ENCODE data around the gene VENTX.
A peak's percentile ranks its signal among the peaks of the same experiment; 100 is the strongest.

VENTX gene

GRCh38 chr10:133275684-133276092 is 38.0 kb downstream of the VENTX start:
- peak; percentile 69 for DNase-seq

- DNase-seq: no peak
Measured at GRCh38 chr10:133276100-133276434, 38.4 kb downstream of the VENTX start.

GRCh38 chr10:133276435-133277201 is 39.0 kb downstream of the VENTX start, which contains the start of gene ADAM8:
TSS of gene ADAM8 (minus strand) at chr10:133276868. CDS start at chr10:133276817, 51 bp downstream.
- DNase-seq: peak; percentile 78

GRCh38 chr10:133277277-133277992 is 39.8 kb downstream of the VENTX start:
- DNase-seq: no peak

GRCh38 chr10:133277993-133278576 is 40.4 kb downstream of the VENTX start:
- DNase-seq: no peak

GRCh38 chr10:133278577-133279265 is 41.1 kb downstream of the VENTX start:
- peak; percentile 84 for DNase-seq

GRCh38 chr10:133279326-133280226 is 41.9 kb downstream of the VENTX start:
- no peak for DNase-seq

- no peak for DNase-seq
Measured at GRCh38 chr10:133280391-133281059, 42.9 kb downstream of the VENTX start.

- no peak for DNase-seq
Measured at GRCh38 chr10:133281084-133281483, 43.4 kb downstream of the VENTX start.

GRCh38 chr10:133281628-133282372 is 44.1 kb downstream of the VENTX start:
- no peak for DNase-seq

- no peak for DNase-seq
Measured at GRCh38 chr10:133282846-133283390, 45.3 kb downstream of the VENTX start.

- DNase-seq: no peak
Measured at GRCh38 chr10:133283931-133284330, 46.3 kb downstream of the VENTX start.

- DNase-seq: no peak
Measured at GRCh38 chr10:133285217-133285616, 47.6 kb downstream of the VENTX start.

GRCh38 chr10:133286366-133286765 is 48.7 kb downstream of the VENTX start:
- DNase-seq: no peak

GRCh38 chr10:133287832-133288500 is 50.3 kb downstream of the VENTX start:
- DNase-seq: no peak

GRCh38 chr10:133289761-133290160 is 52.1 kb downstream of the VENTX start:
- no peak for DNase-seq
